ENCODE results near the gene VAC14.
"Not testable (repeated sequence)": the region's sequence is repeated elsewhere in the genome, so short reads cannot be mapped to it uniquely, and the experiment has no call there.

VAC14 gene

DNA sequence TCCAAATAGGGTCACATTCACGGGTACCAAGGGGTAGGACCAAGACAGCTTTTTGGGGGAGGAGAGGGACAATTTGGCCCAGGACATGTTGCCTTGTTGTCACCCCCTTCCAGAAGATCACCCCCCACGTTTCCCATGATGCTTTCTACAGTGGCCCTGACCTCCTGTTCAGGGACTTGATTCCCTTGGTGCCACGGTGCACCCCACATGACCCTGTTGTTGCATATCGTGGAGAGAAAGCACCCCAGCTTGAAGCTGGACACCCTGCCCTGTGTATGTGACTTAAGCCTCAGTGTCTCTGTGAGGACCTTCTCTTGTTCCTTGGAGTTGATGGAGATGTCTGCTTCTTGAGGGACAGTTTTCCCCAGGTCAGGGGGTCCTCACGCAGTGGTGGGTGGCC, 142.0 kb downstream of the VAC14 start:
- no peak for DNase-seq

DNA sequence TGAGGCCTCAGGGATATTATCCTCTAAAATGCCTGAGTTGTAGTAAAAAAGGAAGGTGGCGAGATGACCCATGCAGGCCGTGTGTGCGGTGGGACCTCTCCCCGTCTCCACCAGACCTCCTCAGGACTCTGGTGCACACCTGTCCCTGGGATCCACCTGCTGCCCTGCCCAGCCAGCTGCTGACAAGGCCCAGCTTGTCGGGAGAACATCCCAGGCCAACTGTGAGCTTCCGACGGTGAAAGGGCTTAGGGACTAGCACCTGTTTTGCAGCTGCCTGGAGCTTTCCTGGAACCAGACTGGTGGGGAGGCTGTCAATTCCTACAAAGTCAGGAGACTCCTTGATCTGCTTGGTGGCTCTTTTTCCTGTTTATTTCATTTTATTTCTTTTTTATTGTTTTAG, 143.0 kb downstream of the VAC14 start:
- peak; percentile 63 for DNase-seq

- no peak for DNase-seq
These were observed 144.2 kb downstream of the VAC14 start for GRCh38 chr16:70656712-70657263.

- DNase-seq, result no peak
These were observed 144.8 kb downstream of the VAC14 start for GRCh38 chr16:70656065-70656711.

- peak; percentile 54 for DNase-seq
These were observed 146.9 kb downstream of the VAC14 start for GRCh38 chr16:70653809-70654771.

DNA sequence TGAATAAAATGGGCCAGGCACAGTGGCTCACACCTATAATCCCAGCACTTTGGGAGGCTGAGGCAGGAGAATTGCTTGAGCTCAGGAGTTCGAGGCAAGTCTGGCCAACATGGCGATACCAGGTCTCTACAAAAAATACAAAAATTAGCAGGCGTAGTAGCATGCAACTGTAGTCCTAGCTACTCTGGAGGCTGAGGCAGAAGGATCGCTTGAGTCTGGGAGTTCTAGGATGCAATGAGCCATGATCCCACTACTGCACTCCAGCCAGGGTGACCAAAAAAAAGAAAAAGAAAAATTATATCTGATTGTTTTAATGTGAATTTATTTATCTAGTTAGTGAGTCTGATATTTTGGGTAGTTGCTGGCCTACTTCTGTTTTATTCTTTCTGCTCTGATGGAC, 147.6 kb downstream of the VAC14 start:
- no peak for DNase-seq

GRCh38 chr16:70652322-70652721, 148.6 kb downstream of the VAC14 start:
- no peak for DNase-seq

GRCh38 chr16:70651524-70651923, 149.4 kb downstream of the VAC14 start:
- no peak for DNase-seq

DNA sequence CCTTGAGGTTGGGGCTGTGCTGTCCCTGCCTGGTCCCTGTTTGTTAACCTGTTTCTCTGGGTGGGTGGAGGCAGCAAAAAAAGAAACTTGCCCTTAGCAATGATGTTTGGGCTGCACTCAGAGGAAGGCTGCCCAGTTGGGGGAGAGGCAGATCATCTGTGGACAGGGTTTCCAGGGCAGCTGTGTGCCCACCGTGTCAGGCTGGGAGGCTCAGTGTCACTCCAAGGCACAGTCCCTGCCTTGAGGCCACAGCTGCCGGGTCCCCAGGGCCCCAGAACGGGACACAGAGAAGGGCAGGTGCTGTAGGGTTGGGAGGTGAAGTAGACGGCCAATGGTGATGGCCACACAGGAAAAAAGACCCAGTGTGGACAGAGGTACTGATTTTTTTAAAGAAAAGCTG, 150.7 kb downstream of the VAC14 start:
- no peak for DNase-seq

DNA sequence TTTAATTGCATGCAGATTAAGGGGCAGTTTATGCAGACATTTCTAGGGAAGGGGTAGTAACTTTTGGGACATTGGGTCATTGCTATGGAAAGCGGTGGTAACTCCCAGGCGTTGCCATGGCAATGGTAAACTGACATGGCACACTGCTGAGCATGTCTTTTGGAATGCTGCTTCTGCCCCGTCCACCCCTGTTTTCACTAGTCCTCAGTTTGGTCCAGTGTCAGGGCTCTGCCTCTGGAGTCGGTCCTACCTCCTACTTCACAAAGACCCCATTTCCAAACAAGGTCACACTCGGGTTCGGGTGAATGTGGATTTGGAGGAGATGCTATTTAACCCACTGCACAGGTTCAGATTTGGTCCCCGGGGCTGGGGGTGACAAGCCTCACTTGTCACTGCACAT, 151.7 kb downstream of the VAC14 start:
- no peak for DNase-seq

- no peak for DNase-seq
These were observed 152.4 kb downstream of the VAC14 start for GRCh38 chr16:70648606-70649005.

DNA sequence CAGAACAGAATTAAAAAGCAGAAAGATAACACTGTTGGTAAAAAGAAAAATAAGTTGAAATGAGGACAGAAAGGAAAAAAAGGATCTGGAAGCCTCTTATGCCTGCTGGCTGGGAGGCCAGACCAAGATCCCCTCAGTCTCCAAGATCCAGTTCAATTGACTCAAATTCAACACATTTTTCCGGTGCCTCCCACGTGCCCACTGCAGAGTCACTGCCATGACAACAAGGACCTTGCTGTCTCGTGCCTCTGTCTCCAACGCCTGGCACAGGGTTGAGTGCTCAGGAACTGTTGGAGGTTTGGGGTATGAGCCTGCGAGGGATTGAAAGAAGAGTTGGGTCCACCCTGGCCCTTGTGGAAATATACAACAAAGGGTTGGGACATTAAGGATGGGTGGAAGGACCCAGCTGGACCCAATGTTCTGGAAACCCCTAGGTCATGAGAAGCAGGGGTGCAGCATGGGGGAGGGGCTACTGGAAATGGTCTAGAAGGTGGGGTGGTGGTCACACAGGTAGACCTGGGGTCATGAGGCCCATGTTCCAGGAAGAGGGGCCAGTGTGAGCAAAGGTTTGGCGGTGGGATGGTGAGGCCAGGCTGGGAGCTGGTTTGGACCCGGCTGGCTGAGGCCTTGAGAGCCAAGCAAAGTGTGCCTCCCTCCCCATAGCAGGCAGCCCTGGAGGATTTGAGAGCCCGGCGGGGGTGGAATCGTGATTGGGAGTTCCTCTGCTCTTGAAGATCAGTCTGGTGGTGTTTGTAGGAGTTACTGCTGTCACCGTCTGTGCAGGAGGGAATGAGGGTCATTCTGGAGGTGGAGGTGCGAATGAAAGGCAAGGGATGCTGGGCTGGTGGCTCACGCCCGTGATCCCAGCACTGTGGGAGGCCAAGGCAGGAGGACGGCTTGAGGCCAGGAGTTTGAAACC, 153.3 kb downstream of the VAC14 start:
- DNase-seq, result no peak

GRCh38 chr16:70646260-70647241, 154.4 kb downstream of the VAC14 start, which contains the start of gene IL34:
Gene IL34 (plus strand): TSS chr16:70646559. CDS start chr16:70646948, 389 bp downstream.
- peak; percentile 75 for DNase-seq

GRCh38 chr16:70644763-70645597, 156.0 kb downstream of the VAC14 start:
- DNase-seq, result peak; percentile 2

- not testable (repeated sequence) for DNase-seq
These were observed 157.7 kb downstream of the VAC14 start for GRCh38 chr16:70643264-70643663.

GRCh38 chr16:70642633-70643032, 158.3 kb downstream of the VAC14 start:
- DNase-seq, result no peak

GRCh38 chr16:70638814-70639792, 161.9 kb downstream of the VAC14 start:
- no peak for DNase-seq

Measured in NCI-H146 (cell line).